Vagina (tissue), 2 donors: ENCODE measurements around the gene IL6. TPM values are rescaled to one million over a fixed set of nuclear protein-coding genes. Genes with fewer than 3 reads are reported as not detected.
"Not testable (repeated sequence)": the region's sequence is repeated elsewhere in the genome, so short reads cannot be mapped to it uniquely, and the experiment has no call there.

Experiments
- DNase-seq, 2 donors: peaks; one replicate each; pipeline ENCODE4 v3.0.0-alpha.2; 2017; ENCODE audit errors: extremely low spot score in 2 of 2
- H3K27ac ChIP-seq: fragments of 200-600 bp; sonication (generic); one replicate; pipeline ENCODE4 v1.5.1; 2019
- H3K27me3 ChIP-seq: fragments of 200-600 bp; sonication (generic); one replicate; pipeline ENCODE4 v1.5.1; 2019
- H3K36me3 ChIP-seq, 2 donors: fragments of 200-600 bp; sonication (generic); one replicate each; pipeline ENCODE4 v1.5.1; 2017 to 2019
- H3K4me1 ChIP-seq: fragments of 200-600 bp; sonication (generic); one replicate; pipeline ENCODE4 v1.5.1; 2019
- H3K4me3 ChIP-seq, 2 donors: fragments of 200-600 bp; sonication (generic); 1 replicate in 1 of 2; 2 replicates in 1 of 2; pipeline ENCODE4 v1.5.1; 2016 to 2019
- H3K9me3 ChIP-seq: fragments of 200-600 bp; sonication (generic); one replicate; pipeline ENCODE4 v1.5.1; 2019
- CTCF ChIP-seq, 3 experiments: fragments of 450-650 bp in 2 of 3; fragments of 200-600 bp in 1 of 3; sonication (generic) in 1 of 3; IDR thresholded peaks; one replicate each; pipeline ENCODE4 v1.5.1; 2017 to 2019; ENCODE audit warnings: antibody characterized with exemption in 3 of 3, mild to moderate bottlenecking in 2 of 3, moderate library complexity in 2 of 3
- POLR2A ChIP-seq, 2 donors: fragments of 450-650 bp; IDR thresholded peaks; one replicate each; pipeline ENCODE4 v1.6.1; 2017; ENCODE audit warnings: antibody characterized with exemption in 2 of 2, mild to moderate bottlenecking in 2 of 2, moderate library complexity in 2 of 2
- POLR2AphosphoS5 ChIP-seq, 2 donors: sonication (generic); formaldehyde crosslinking; IDR thresholded peaks; one replicate each; pipeline ENCODE4 v1.9.0; 2017; ENCODE audit warnings: antibody characterized with exemption in 2 of 2, mild to moderate bottlenecking in 2 of 2, low read depth in 1 of 2; ENCODE audit not compliant: insufficient read depth in 1 of 2
- intact Hi-C: fragments of 100-400 bp; cut with DNase I; formaldehyde crosslinking; loops from one replicate; pipeline ENCODE4 v1.15.1; 2023
- total RNA-seq: library from RNA; depleted of rRNA; stranded (reverse); fragments of >200 nt; gene quantifications from one replicate; pipeline ENCODE4 v1.2.3, GENCODE V29; 2016

IL6 gene
- total RNA-seq, 1 donor from 2014 or later, result 12.0 TPM

DNA sequence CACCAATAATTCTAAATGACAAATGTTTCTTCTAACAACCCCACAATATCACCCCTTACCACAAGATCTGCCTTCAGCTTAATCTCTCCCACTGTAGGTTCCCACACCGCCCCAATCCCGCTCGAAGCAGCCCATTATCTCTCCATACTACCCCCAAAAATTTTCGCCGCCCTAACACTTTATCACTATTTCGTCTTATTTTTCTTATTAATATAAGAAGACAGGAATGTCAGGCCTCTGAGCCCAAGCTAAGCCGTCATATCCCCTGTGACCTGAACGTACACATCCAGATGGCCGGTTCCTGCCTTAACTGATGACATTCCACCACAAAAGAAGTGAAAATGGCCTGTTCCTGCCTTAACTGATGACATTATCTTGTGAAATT, 18.3 kb upstream of the IL6 start:
- H3K27ac ChIP-seq, H3K4me1 ChIP-seq, H3K9me3 ChIP-seq, H3K27me3 ChIP-seq, H3K4me3 ChIP-seq, H3K36me3 ChIP-seq, DNase-seq, intact Hi-C loops: not testable (repeated sequence)

- not testable (repeated sequence) for DNase-seq, H3K36me3 ChIP-seq
These were observed 17.8 kb upstream of the IL6 start for GRCh38 chr7:22709062-22709829.

GRCh38 chr7:22709857-22710256, 17.1 kb upstream of the IL6 start:
- H3K36me3 ChIP-seq, result no peaks in the 10 kb centered on the region
- H3K4me3 ChIP-seq, result no peak overlapping the region
- no peaks in the 10 kb centered on the region for H3K9me3 ChIP-seq
- no peak for DNase-seq
- H3K27ac ChIP-seq, result no peak overlapping the region
- H3K27me3 ChIP-seq, result no peaks in the 10 kb centered on the region
- intact Hi-C loops, result no loop called here
- no peak for TF ChIP-seq POLR2A (IDR thresholded peaks at IDR 0.05)
- TF ChIP-seq CTCF (IDR thresholded peaks at IDR 0.05), result no peak
- TF ChIP-seq POLR2AphosphoS5 (IDR thresholded peaks at IDR 0.05; ENCODE audit: insufficient read depth in 1 of 2, low read depth in 1 of 2), result no peak
- no peaks in the 10 kb centered on the region for H3K4me1 ChIP-seq

More at GRCh38 chr7:22709062-22709829, 17.8 kb upstream of the IL6 start:
- intact Hi-C loops, H3K4me3 ChIP-seq, H3K27me3 ChIP-seq, H3K9me3 ChIP-seq, H3K27ac ChIP-seq, H3K4me1 ChIP-seq: not testable (repeated sequence)

GRCh38 chr7:22712999-22713398, 14.0 kb upstream of the IL6 start:
- no peak for TF ChIP-seq CTCF (IDR thresholded peaks at IDR 0.05)
- TF ChIP-seq POLR2A (IDR thresholded peaks at IDR 0.05), result no peak
- no peak for TF ChIP-seq POLR2AphosphoS5 (IDR thresholded peaks at IDR 0.05; ENCODE audit: insufficient read depth in 1 of 2, low read depth in 1 of 2)
- Histone ChIP-seq H3K9me3 (no peaks in the 10 kb centered on the region), H3K36me3 (no peaks in the 10 kb centered on the region), H3K4me1 (no peaks in the 10 kb centered on the region), H3K4me3 (no peak overlapping the region), H3K27me3 (no peaks in the 10 kb centered on the region), H3K27ac (no peak overlapping the region)
- DNase-seq, result no peak
- intact Hi-C loops, result no loop called here

DNA sequence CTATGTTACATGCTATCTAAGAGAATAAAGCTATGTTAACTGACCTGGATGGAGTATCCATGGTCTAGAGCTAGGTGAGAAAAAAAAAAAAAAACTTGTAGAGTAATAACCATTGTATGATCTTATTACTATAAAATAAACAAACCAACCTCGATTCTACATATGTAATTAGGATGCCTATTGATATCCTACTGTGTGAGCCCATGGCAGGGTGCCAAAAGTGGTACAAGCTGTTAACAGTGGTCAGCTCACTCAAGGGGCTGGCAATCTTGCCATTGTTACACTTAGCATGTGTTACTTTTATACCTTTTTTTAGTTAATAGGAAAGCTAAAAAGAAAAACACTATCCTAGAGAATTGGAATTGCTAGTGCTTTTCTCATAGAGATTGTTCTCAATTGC, 13.5 kb upstream of the IL6 start:
- Histone ChIP-seq H3K27ac (no peak overlapping the region), H3K4me1 (no peaks in the 10 kb centered on the region), H3K9me3 (no peaks in the 10 kb centered on the region), H3K27me3 (no peaks in the 10 kb centered on the region), H3K4me3 (no peak overlapping the region), H3K36me3 (no peaks in the 10 kb centered on the region)
- TF ChIP-seq POLR2A (IDR thresholded peaks at IDR 0.05), result no peak
- TF ChIP-seq POLR2AphosphoS5 (IDR thresholded peaks at IDR 0.05; ENCODE audit: insufficient read depth in 1 of 2, low read depth in 1 of 2), result no peak
- no peak for TF ChIP-seq CTCF (IDR thresholded peaks at IDR 0.05)
- DNase-seq, result no peak
- intact Hi-C loops, result no loop called here

- no peaks in the 10 kb centered on the region for H3K27me3 ChIP-seq
- H3K4me1 ChIP-seq, result no peaks in the 10 kb centered on the region
- no peak overlapping the region for H3K4me3 ChIP-seq
- intact Hi-C loops, result no loop called here
- no peak for DNase-seq
- no peaks in the 10 kb centered on the region for H3K9me3 ChIP-seq
- no peaks in the 10 kb centered on the region for H3K36me3 ChIP-seq
- no peak for TF ChIP-seq POLR2A (IDR thresholded peaks at IDR 0.05)
- no peak for TF ChIP-seq CTCF (IDR thresholded peaks at IDR 0.05)
- TF ChIP-seq POLR2AphosphoS5 (IDR thresholded peaks at IDR 0.05; ENCODE audit: insufficient read depth in 1 of 2, low read depth in 1 of 2), result no peak
- no peak overlapping the region for H3K27ac ChIP-seq
These were observed 11.0 kb upstream of the IL6 start for GRCh38 chr7:22715969-22716368.
